ENCODE data around the gene CNTNAP2. TPM values are rescaled to one million over a fixed set of nuclear protein-coding genes. Genes with fewer than 3 reads are reported as not detected.

The CNTNAP2 gene
- total and polyA plus RNA-seq, 2 of the 8 experiments (the other 6 are each of a cell fraction or from before 2014, with no cell fraction given), result 27.9 to 71.0 TPM

DNA sequence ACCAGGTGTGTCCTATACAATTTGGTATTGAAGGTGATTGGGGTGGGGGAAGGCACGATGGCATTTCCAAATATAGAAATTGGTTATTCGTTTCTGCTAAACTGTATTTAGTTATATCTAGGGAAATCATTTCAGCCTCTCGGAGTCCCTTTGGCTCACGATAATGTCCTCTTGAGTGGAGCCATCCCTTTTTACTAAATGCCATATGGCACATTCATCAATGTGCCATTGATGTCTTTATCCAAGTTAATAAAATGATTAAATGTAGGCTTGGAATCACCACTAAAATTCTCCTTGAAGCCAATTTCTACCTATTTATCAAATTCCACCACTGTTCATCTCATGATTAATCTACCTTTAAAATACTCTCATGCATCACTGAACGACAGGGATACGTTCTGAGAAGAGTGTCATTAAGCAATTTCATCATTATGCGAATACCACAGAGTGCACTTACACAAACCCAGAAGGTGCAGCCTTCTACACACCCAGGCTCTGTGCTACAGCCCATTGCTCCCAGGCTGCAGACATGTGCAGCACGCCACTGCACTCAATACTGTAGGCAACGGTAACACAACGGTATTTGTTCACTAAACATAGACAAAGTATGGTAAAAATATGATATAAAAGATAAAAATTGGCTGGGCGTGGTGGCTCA, 2254.8 kb downstream of the CNTNAP2 start:
- H3K27me3 ChIP-seq (replicated peaks in 1 of 4; ENCODE audit: control insufficient read depth in 3 of 4, extremely low read depth in 1 of 4, insufficient read depth in 3 of 4, low read length in 3 of 4), result no peaks in the 10 kb centered on the region
- H3K56ac ChIP-seq (replicated peaks; ENCODE audit: insufficient read length, low read depth, low read length), result no peak overlapping the region
- FAIRE-seq (no peak), DNase-seq (ENCODE audit: low read depth in 1 of 2, low spot score in 2 of 2) (peak in 1 of 2 experiments; percentile 11)
- no peak overlapping the region for H3K27ac ChIP-seq (ENCODE audit: low read depth, low read length)
- H4K91ac ChIP-seq (replicated peaks; ENCODE audit: insufficient read length, low read length), result no peak overlapping the region
- ChIA-PET CTCF (ENCODE audit: partially characterized antibody) (no interaction called here), POLR2A (ENCODE audit: partially characterized antibody) (no interaction called here)
- H2BK120ac ChIP-seq (replicated peaks; ENCODE audit: low read depth, low read length), result no peak overlapping the region
- no peak overlapping the region for H3K4me3 ChIP-seq (ENCODE audit: extremely low read depth in 1 of 4, insufficient read depth in 2 of 4, low read depth in 3 of 4, low read length in 4 of 4)
- no peak overlapping the region for H2BK15ac ChIP-seq (ENCODE audit: low read length)
- no peak overlapping the region for H2AK5ac ChIP-seq (ENCODE audit: low read depth, low read length)
- H3K14ac ChIP-seq (ENCODE audit: insufficient read length), result no peak overlapping the region
- H3K36me3 ChIP-seq (ENCODE audit: control insufficient read depth in 2 of 4, insufficient read depth in 4 of 4, low read length in 3 of 4), result peaks cover 0 to 5% (median 0%) of the 10 kb centered on the region in 4 experiments; a peak in 2 of 8 replicates
- no peak overlapping the region for H2BK20ac ChIP-seq (ENCODE audit: low read length)
- peaks cover 6 to 8% of the 10 kb centered on the region in 2 experiments for H3K9me3 ChIP-seq (ENCODE audit: insufficient read depth in 2 of 2, low read depth in 1 of 2, low read length in 1 of 2)
- no peaks in the 10 kb centered on the region for H3K4me1 ChIP-seq (replicated peaks in 1 of 4; ENCODE audit: control insufficient read depth in 3 of 4, insufficient read depth in 4 of 4, low read length in 3 of 4)
- H3K4me2 ChIP-seq (ENCODE audit: insufficient read depth in 1 of 2, low read depth in 2 of 2, low read length in 2 of 2), result no peak overlapping the region
- no peak overlapping the region for H3K9ac ChIP-seq (replicated peaks in 1 of 4; ENCODE audit: extremely low read depth in 1 of 4, low read depth in 3 of 4, low read length in 3 of 4)
- no peaks in the 10 kb centered on the region for H3K23me2 ChIP-seq (ENCODE audit: low read depth, low read length)
- H2BK5ac ChIP-seq (ENCODE audit: low read depth, low read length), result no peak overlapping the region
- H2BK12ac ChIP-seq (ENCODE audit: low read depth, low read length), result no peak overlapping the region
- H3K79me1 ChIP-seq (ENCODE audit: low read depth, low read length), result no peaks in the 10 kb centered on the region
- H3K79me2 ChIP-seq (ENCODE audit: control insufficient read depth in 1 of 2, insufficient read depth in 2 of 2, low read length in 2 of 2), result peaks cover 0 to 2% of the 10 kb centered on the region in 2 experiments; a peak in 1 of 4 replicates
- H3K4ac ChIP-seq (replicated peaks; ENCODE audit: insufficient read length, low read depth, low read length), result no peak overlapping the region
- peaks cover 0 to 2% of the 10 kb centered on the region in 2 experiments for H4K20me1 ChIP-seq (replicated peaks in 1 of 2; ENCODE audit: control insufficient read depth in 1 of 2, insufficient read depth in 2 of 2, low read length in 2 of 2)
- H4K8ac ChIP-seq (ENCODE audit: extremely low read depth, insufficient read depth, low read length), result no peak overlapping the region
- 93% methylated on average over 11 of the region's 11 CpGs; no CpG with 5 or more reads in 1 of the 2 experiments for WGBS, 2 experiments (ENCODE audit: extremely low coverage in 1 of 2, insufficient coverage in 1 of 2, insufficient read length in 1 of 2, insufficient replicate concordance in 2 of 2, low coverage in 1 of 2, low lambda C conversion rate in 2 of 2, missing lambda C conversion rate in 1 of 2)
- H2AFZ ChIP-seq (ENCODE audit: low read length), result no peak overlapping the region
- H3K23ac ChIP-seq (ENCODE audit: insufficient read length), result no peak overlapping the region
- no peak overlapping the region for H4K5ac ChIP-seq (ENCODE audit: insufficient read length, low read depth, low read length)
- no peak overlapping the region for H3K18ac ChIP-seq (ENCODE audit: extremely low read depth, low read length)
- no peak for TF ChIP-seq TBP (IDR thresholded peaks at IDR 0.05; ENCODE audit: low read depth, low read length)
- no peak for TF ChIP-seq SIN3A (conservative IDR thresholded peaks at IDR 0.05 in 1 of 2, IDR thresholded peaks at IDR 0.05 in 1 of 2; ENCODE audit: low read depth in 1 of 2, low read length in 2 of 2)
- no peak for TF ChIP-seq KDM4A (IDR thresholded peaks at IDR 0.05; ENCODE audit: low read depth, low read length, severe bottlenecking)
- TF ChIP-seq POLR2A (IDR thresholded peaks at IDR 0.05; ENCODE audit: control extremely low read depth in 1 of 2, low read depth in 2 of 2, low read length in 2 of 2), result no peak
- TF ChIP-seq KDM5A (IDR thresholded peaks at IDR 0.05; ENCODE audit: low read length), result no peak
